ENCODE measurements around the gene B4GALT7.
"Not testable (repeated sequence)": the region's sequence is repeated elsewhere in the genome, so short reads cannot be mapped to it uniquely, and the experiment has no call there.

Gene B4GALT7

GRCh38 chr5:177610131-177610769, 10.3 kb downstream of the B4GALT7 start:
- no peak for DNase-seq

GRCh38 chr5:177610770-177611445, 11.0 kb downstream of the B4GALT7 start:
- no peak for DNase-seq

- DNase-seq, result no peak
Measured at GRCh38 chr5:177611446-177612214, 11.7 kb downstream of the B4GALT7 start.

- no peak for DNase-seq
Measured at GRCh38 chr5:177612215-177612673, 12.3 kb downstream of the B4GALT7 start.

GRCh38 chr5:177620560-177620959, 20.6 kb downstream of the B4GALT7 start:
- no peak for DNase-seq

- DNase-seq, result not testable (repeated sequence)
Measured at GRCh38 chr5:177624172-177624571, 24.2 kb downstream of the B4GALT7 start.

GRCh38 chr5:177630186-177630585, 30.3 kb downstream of the B4GALT7 start:
- DNase-seq, result not testable (repeated sequence)

- not testable (repeated sequence) for DNase-seq
Measured at GRCh38 chr5:177634912-177635311, 35.0 kb downstream of the B4GALT7 start.

- DNase-seq, result not testable (repeated sequence)
Measured at GRCh38 chr5:177645462-177645861, 45.5 kb downstream of the B4GALT7 start.

- not testable (repeated sequence) for DNase-seq
Measured at GRCh38 chr5:177651235-177651634, 51.3 kb downstream of the B4GALT7 start.

GRCh38 chr5:177657846-177658245, 57.9 kb downstream of the B4GALT7 start:
- not testable (repeated sequence) for DNase-seq

- not testable (repeated sequence) for DNase-seq
Measured at GRCh38 chr5:177658542-177658941, 58.6 kb downstream of the B4GALT7 start.
